Pancreas (tissue), 10 donors: Measurements from ENCODE around the gene EMP1. TPM values are rescaled to one million over a fixed set of nuclear protein-coding genes. Genes with fewer than 3 reads are reported as not detected.
A peak's percentile ranks its signal among the peaks of the same experiment; 100 is the strongest.

Experiments used
- ATAC-seq, 4 donors: fragments of 200-7000 bp; cut with Tn5 transposase; one replicate each; pipeline versions ENCODE4 v1.8.0 to v1.9.1; 2020; ENCODE audit warnings: mild to moderate bottlenecking in 4 of 4, moderate library complexity in 4 of 4
- DNase-seq, 6 donors: peaks; one replicate each; pipeline ENCODE4 v3.0.0-alpha.2; 2020
- FAIRE-seq: peaks from 2 replicates; lab custom pipeline; 2012; peaks lifted over from hg19 to GRCh38; lab: Jason Lieb, UNC
- H3K27ac ChIP-seq, 4 donors: fragments of 200-600 bp; sonication (generic); 1 replicate in 3 of 4; 2 replicates in 1 of 4; pipeline versions ENCODE4 v1.5.0 to v1.8.0; 2020
- H3K27me3 ChIP-seq, 4 donors: fragments of 200-600 bp; one replicate each; pipeline ENCODE4 v1.8.0; 2021
- H3K36me3 ChIP-seq, 3 donors: fragments of 200-600 bp; sonication (generic) in 1 of 3; one replicate each; pipeline versions ENCODE4 v1.5.0 to v1.8.0; 2020 to 2021
- H3K4me1 ChIP-seq, 3 donors: fragments of 200-600 bp; one replicate each; pipeline ENCODE4 v1.8.0; 2021
- H3K4me3 ChIP-seq, 4 donors: fragments of 200-600 bp; sonication (generic) in 2 of 4; one replicate each; pipeline versions ENCODE4 v1.5.0 to v1.8.0; 2020 to 2021
- H3K9me3 ChIP-seq, 4 donors: fragments of 200-600 bp; one replicate each; pipeline ENCODE4 v1.8.0; 2021
- CTCF ChIP-seq, 4 donors: fragments of 200-600 bp; sonication (generic) in 3 of 4; IDR thresholded peaks; one replicate each; pipeline versions ENCODE4 v1.5.0 to v1.8.0; 2021; ENCODE audit warnings: antibody characterized with exemption in 4 of 4
- WGBS, 2 donors: extraction: QIAGEN DNeasy Blood & Tissue Kit; methylation state at CpG; one replicate each; pipeline ENCODE4 v1.1.7; 2013; 5-methylcytosine and 5-hydroxymethylcytosine counted together
- intact Hi-C, 3 donors: fragments of 100-400 bp; cut with DNase I; formaldehyde crosslinking; loops; one replicate each; pipeline versions ENCODE4 v1.11.1 to v1.14.2; 2022
- polyA plus RNA-seq, 2 donors: library from polyadenylated mRNA; stranded (reverse); fragments of 200-250 nt; gene quantifications; one replicate each; pipeline ENCODE4 v1.2.3, GENCODE V29; 2013
- total RNA-seq, 6 donors: library from RNA; stranded (reverse); fragmentation: NEBNext Ultra II Directional in 4 of 6; extraction: Animal tissue kit (Norgen Biotek cat#: 25700) in 4 of 6; gene quantifications; one replicate each; pipeline versions ENCODE4 v1.2.1 to v1.2.4, GENCODE V29; 2021 to 2023
- donor health status: healthy with polysubstance abuse.
- donor health status: DM: no; HTN: no; CAD: no; lungs with moderate emphysema.
- donor health status: DM: no; HTN: no; CAD: no.
- donor health status: control.
- donor health status: control.
- donor health status: Bipolar disorder and iron deficiency.
- donor health status: DM: yes; HTN: yes; CAD: no.
- donor health status: DM: no; HTN: no; CAD: no.
- donor health status: DM: no; HTN: no; CAD: no.
- donor health status: DM: yes; HTN: yes; CAD: no.

EMP1 gene
- total and polyA plus RNA-seq, 8 donors, result 5.8 to 43.4 (median 18.7) TPM

- Histone ChIP-seq H3K36me3 (no peaks in the 10 kb centered on the region), H3K27ac (no peak overlapping the region), H3K4me1 (no peaks in the 10 kb centered on the region), H3K4me3 (no peak overlapping the region), H3K9me3 (no peaks in the 10 kb centered on the region), H3K27me3 (no peaks in the 10 kb centered on the region)
- TF ChIP-seq CTCF (IDR thresholded peaks at IDR 0.05), result no peak
- FAIRE-seq (no peak), DNase-seq (no peak), ATAC-seq (peak in 1 of 4 donors; percentile 55)
- intact Hi-C loops, result no loop called here
- 75 to 77% methylated on average over 5 of the region's 5 CpGs for WGBS, 2 donors
Measured at GRCh38 chr12:13223179-13223804, 26.8 kb downstream of the EMP1 start.

GRCh38 chr12:13223941-13224340 is 27.4 kb downstream of the EMP1 start:
- Histone ChIP-seq H3K4me1 (no peaks in the 10 kb centered on the region), H3K27ac (no peak overlapping the region), H3K27me3 (no peaks in the 10 kb centered on the region), H3K36me3 (no peaks in the 10 kb centered on the region), H3K9me3 (no peaks in the 10 kb centered on the region), H3K4me3 (no peak overlapping the region)
- DNase-seq (no peak), ATAC-seq (peak in 1 of 4 donors; percentile 43), FAIRE-seq (no peak)
- TF ChIP-seq CTCF (IDR thresholded peaks at IDR 0.05), result no peak
- WGBS, 2 donors, result 57 to 63% methylated on average over 3 of the region's 3 CpGs
- intact Hi-C loops, result no loop called here

- H3K4me3 ChIP-seq, result no peak overlapping the region
- H3K4me1 ChIP-seq, result no peaks in the 10 kb centered on the region
- FAIRE-seq (no peak), ATAC-seq (no peak), DNase-seq (no peak)
- no peaks in the 10 kb centered on the region for H3K36me3 ChIP-seq
- H3K27ac ChIP-seq, result no peak overlapping the region
- no peaks in the 10 kb centered on the region for H3K27me3 ChIP-seq
- WGBS, 2 donors, result 61 to 63% methylated on average over 7 of the region's 7 CpGs
- H3K9me3 ChIP-seq, result no peaks in the 10 kb centered on the region
- no peak for TF ChIP-seq CTCF (IDR thresholded peaks at IDR 0.05)
- intact Hi-C loops, result no loop called here
Measured at GRCh38 chr12:13227191-13227590, 30.7 kb downstream of the EMP1 start.

GRCh38 chr12:13228579-13228978 is 32.1 kb downstream of the EMP1 start:
- no peak for FAIRE-seq

More at GRCh38 chr12:13228579-13228978, 32.1 kb downstream of the EMP1 start:
- WGBS, 2 donors, result 66 to 74% methylated on average over 7 of the region's 7 CpGs
- H3K9me3 ChIP-seq, result no peaks in the 10 kb centered on the region
- ATAC-seq (no peak), DNase-seq (no peak)
- H3K36me3 ChIP-seq, result no peaks in the 10 kb centered on the region
- H3K4me3 ChIP-seq, result no peak overlapping the region
- no peak overlapping the region for H3K27ac ChIP-seq
- H3K4me1 ChIP-seq, result no peaks in the 10 kb centered on the region
- no peaks in the 10 kb centered on the region for H3K27me3 ChIP-seq
- intact Hi-C loops, result no loop called here
- no peak for TF ChIP-seq CTCF (IDR thresholded peaks at IDR 0.05)
